ENCODE data around the gene HEG1.

- TF ChIP-seq CTCF (conservative IDR thresholded peaks at IDR 0.05; ENCODE audit: low read depth, low read length) (no peak), EZH2 (IDR thresholded peaks at IDR 0.05; ENCODE audit: borderline replicate concordance, low read depth, low read length, poor library complexity, severe bottlenecking) (no peak)
Measured at GRCh38 chr3:124972457-124972856, 83.3 kb downstream of the HEG1 start.

Data from A673 (cell line).